Measurements from ENCODE around the gene FRAS1.
"Not testable (repeated sequence)": the region's sequence is repeated elsewhere in the genome, so short reads cannot be mapped to it uniquely, and the experiment has no call there.

FRAS1 gene

GRCh38 chr4:78079726-78080430, 22.8 kb downstream of the FRAS1 start:
- no peak overlapping the region for H3K4me3 ChIP-seq (ENCODE audit: low read depth in 1 of 2, low read length in 1 of 2)
- no peaks in the 10 kb centered on the region for H3K36me3 ChIP-seq
- peaks cover 10% of the 10 kb centered on the region for H3K27me3 ChIP-seq
- no peaks in the 10 kb centered on the region for H3K4me1 ChIP-seq (ENCODE audit: control insufficient read depth in 1 of 2, insufficient read depth in 1 of 2, low read depth in 1 of 2, low read length in 1 of 2)
- TF ChIP-seq, protein P1, sequence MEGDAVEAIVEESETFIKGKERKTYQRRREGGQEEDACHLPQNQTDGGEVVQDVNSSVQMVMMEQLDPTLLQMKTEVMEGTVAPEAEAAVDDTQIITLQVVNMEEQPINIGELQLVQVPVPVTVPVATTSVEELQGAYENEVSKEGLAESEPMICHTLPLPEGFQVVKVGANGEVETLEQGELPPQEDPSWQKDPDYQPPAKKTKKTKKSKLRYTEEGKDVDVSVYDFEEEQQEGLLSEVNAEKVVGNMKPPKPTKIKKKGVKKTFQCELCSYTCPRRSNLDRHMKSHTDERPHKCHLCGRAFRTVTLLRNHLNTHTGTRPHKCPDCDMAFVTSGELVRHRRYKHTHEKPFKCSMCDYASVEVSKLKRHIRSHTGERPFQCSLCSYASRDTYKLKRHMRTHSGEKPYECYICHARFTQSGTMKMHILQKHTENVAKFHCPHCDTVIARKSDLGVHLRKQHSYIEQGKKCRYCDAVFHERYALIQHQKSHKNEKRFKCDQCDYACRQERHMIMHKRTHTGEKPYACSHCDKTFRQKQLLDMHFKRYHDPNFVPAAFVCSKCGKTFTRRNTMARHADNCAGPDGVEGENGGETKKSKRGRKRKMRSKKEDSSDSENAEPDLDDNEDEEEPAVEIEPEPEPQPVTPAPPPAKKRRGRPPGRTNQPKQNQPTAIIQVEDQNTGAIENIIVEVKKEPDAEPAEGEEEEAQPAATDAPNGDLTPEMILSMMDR (IDR thresholded peaks at IDR 0.05), result no peak
- no peaks in the 10 kb centered on the region for H3K9me3 ChIP-seq
- H3K27ac ChIP-seq, result no peak overlapping the region

DNA sequence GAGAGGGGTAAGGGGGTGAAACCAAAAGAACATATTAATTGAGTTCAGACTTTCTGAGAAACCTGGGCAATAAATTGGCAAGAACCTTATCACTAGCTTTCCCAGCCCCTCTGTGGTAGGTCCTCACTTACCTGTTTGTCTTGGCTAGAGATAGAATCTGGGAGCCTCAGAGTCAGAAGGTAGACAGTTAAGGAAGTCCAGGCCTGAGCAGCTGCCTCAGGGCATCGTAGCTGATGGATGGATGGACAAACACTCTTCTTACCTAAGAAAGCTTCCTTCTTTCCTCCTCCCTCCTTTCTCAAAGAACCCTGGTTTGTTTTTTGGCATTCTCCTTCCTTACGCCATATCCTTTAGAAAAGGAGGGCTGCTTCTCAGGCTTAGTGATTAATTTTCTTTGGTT, 24.4 kb downstream of the FRAS1 start:
- H3K27ac ChIP-seq, result no peak overlapping the region
- peaks cover 7% of the 10 kb centered on the region for H3K27me3 ChIP-seq
- no peak overlapping the region for H3K4me3 ChIP-seq (ENCODE audit: low read depth in 1 of 2, low read length in 1 of 2)
- H3K9me3 ChIP-seq, result no peaks in the 10 kb centered on the region
- TF ChIP-seq, protein P1 (IDR thresholded peaks at IDR 0.05), result no peak
- H3K4me1 ChIP-seq (ENCODE audit: control insufficient read depth in 1 of 2, insufficient read depth in 1 of 2, low read depth in 1 of 2, low read length in 1 of 2), result no peaks in the 10 kb centered on the region
- no peaks in the 10 kb centered on the region for H3K36me3 ChIP-seq

- Histone ChIP-seq H3K4me3 (ENCODE audit: low read depth in 1 of 2, low read length in 1 of 2) (no peak overlapping the region), H3K27ac (no peak overlapping the region), H3K27me3 (peaks cover 7% of the 10 kb centered on the region), H3K36me3 (no peaks in the 10 kb centered on the region), H3K9me3 (no peaks in the 10 kb centered on the region), H3K4me1 (ENCODE audit: control insufficient read depth in 1 of 2, insufficient read depth in 1 of 2, low read depth in 1 of 2, low read length in 1 of 2) (no peaks in the 10 kb centered on the region)
- TF ChIP-seq, protein P1 (IDR thresholded peaks at IDR 0.05), result no peak
These were observed 25.9 kb downstream of the FRAS1 start for GRCh38 chr4:78083035-78083434.

GRCh38 chr4:78091534-78091933, 34.4 kb downstream of the FRAS1 start:
- H3K9me3 ChIP-seq, result no peaks in the 10 kb centered on the region
- no peaks in the 10 kb centered on the region for H3K27me3 ChIP-seq
- no peak overlapping the region for H3K4me3 ChIP-seq (ENCODE audit: low read depth in 1 of 2, low read length in 1 of 2)
- no peak overlapping the region for H3K27ac ChIP-seq
- no peaks in the 10 kb centered on the region for H3K4me1 ChIP-seq (ENCODE audit: control insufficient read depth in 1 of 2, insufficient read depth in 1 of 2, low read depth in 1 of 2, low read length in 1 of 2)
- H3K36me3 ChIP-seq, result no peaks in the 10 kb centered on the region
- TF ChIP-seq, protein P1 (IDR thresholded peaks at IDR 0.05), result no peak

GRCh38 chr4:78092350-78092749, 35.2 kb downstream of the FRAS1 start:
- H3K9me3 ChIP-seq, result not testable (repeated sequence)

DNA sequence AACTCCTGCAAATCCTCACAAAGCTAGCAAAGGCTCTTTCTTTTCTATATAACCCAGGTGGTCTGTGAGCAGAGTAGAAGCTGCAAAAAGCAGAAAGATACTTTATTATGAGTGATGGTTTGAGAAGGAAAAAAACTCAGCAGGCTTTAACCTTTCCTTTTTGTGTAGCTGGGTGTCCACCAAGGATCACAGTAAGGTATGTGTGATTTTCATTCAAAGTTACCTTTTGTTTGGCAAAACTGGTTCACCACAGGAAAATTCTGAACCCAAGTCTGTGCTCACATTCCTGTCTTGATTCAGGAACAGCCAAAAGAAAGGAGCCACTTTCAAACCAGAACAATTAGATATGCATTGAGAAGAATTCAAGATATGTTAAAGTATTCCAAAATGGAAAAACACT, 35.7 kb downstream of the FRAS1 start:
- Histone ChIP-seq H3K36me3 (no peaks in the 10 kb centered on the region), H3K4me3 (ENCODE audit: low read depth in 1 of 2, low read length in 1 of 2) (no peak overlapping the region), H3K9me3 (no peaks in the 10 kb centered on the region), H3K27me3 (no peaks in the 10 kb centered on the region), H3K4me1 (ENCODE audit: control insufficient read depth in 1 of 2, insufficient read depth in 1 of 2, low read depth in 1 of 2, low read length in 1 of 2) (no peaks in the 10 kb centered on the region), H3K27ac (no peak overlapping the region)
- TF ChIP-seq, protein P1 (IDR thresholded peaks at IDR 0.05), result no peak

More at GRCh38 chr4:78092350-78092749, 35.2 kb downstream of the FRAS1 start:
- not testable (repeated sequence) for H3K4me1 ChIP-seq (ENCODE audit: control insufficient read depth in 1 of 2, insufficient read depth in 1 of 2, low read depth in 1 of 2, low read length in 1 of 2); H3K4me3 ChIP-seq (ENCODE audit: low read depth in 1 of 2, low read length in 1 of 2); H3K36me3 ChIP-seq; H3K27me3 ChIP-seq; H3K27ac ChIP-seq
